ENCODE data around the gene MRPS26.
"Not testable (repeated sequence)": the region's sequence is repeated elsewhere in the genome, so short reads cannot be mapped to it uniquely, and the experiment has no call there.

Gene MRPS26

DNA sequence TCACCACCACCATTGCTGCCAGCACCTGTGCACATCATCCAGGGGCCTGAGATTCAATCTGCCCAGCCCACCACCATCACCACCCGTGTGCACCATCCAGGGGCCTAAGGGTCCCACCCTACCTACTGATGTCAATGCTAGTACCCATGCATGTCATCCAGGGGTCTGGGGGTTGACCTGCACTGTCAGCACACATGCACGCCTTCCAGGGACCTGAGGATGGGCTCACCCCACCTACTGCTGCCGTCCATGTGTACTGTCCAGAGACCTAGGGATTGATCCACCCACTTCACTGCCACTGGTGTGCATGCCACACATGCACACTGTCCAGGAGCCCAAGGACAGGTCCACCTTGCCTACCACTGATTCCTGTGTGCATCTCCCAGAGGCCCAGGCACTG is 13.6 kb downstream of the MRPS26 start:
- Mint-ChIP-seq H3K9me3 (no peaks in the 10 kb centered on the region), H3K4me3 (no peak overlapping the region), H3K36me3 (no peaks in the 10 kb centered on the region), H3K4me1 (peaks cover 9% of the 10 kb centered on the region), H3K27me3 (peaks cover 9% of the 10 kb centered on the region), H3K27ac (no peak overlapping the region)
- no peak for ATAC-seq

DNA sequence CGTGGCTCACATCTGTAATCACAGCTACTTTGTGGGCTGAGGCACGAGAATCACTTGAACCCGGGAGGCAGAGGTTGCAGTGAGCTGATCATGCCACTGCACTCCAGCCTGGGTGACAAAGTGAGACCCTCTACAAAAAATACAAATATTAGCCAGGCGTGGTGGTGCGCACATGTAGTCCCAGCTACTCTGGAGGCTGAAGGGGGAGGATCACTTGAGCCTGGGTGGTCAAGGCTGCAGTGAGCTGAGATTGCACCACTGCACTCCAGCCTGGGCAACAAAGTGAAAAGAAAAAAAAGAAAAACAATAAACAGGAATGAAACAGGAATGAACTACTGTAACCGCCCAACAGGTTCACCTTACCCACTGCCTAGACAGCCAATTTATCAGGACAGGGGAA is 18.3 kb downstream of the MRPS26 start:
- not testable (repeated sequence) for H3K4me3 Mint-ChIP-seq, ATAC-seq, H3K9me3 Mint-ChIP-seq, H3K27me3 Mint-ChIP-seq, H3K27ac Mint-ChIP-seq, H3K36me3 Mint-ChIP-seq
- peaks cover 29% of the 10 kb centered on the region for H3K4me1 Mint-ChIP-seq

DNA sequence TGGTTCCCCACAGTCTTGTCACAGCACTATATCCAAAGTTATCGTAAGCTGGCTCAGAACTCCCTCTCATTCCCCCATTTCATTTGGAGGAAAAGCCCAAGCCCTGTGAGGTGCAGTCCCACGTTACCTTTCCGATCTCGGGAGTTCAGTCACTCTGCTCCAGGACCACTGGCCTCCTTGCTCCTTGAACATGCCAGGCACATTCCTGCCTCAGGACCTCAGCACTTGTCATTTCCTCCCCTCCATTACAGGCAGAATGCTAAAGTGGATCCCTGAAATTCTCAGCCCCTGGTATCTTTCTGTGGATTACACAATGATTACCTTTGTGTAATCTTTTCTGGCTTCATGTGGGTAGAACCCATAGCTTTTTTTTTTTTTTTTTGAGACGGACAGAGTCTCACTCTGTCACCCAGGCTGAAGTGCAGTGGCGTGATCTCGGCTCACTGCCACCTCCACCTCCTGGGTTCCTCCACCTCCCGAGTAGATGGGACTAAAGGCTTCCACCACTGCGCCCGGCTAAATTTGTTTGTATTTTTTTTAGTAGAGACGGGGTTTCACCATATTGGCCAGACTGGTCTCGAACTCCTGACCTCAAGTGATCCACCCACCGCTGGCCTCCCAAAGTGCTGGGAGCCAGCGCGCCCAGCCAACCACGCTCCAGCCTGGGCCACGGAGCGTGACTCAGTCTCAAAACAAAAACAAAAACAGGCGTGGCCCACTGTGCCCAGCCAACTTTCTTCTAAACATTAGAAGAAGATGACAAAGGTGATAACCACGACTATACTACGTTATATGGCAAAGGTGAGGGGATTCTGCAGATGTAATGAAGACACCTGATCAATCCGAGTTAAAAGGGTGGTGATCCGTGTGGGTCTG is 21.5 kb downstream of the MRPS26 start:
- Mint-ChIP-seq H3K27ac (peak overlapping the region; percentile 54), H3K4me3 (no peak overlapping the region), H3K4me1 (peaks cover 39% of the 10 kb centered on the region), H3K36me3 (no peaks in the 10 kb centered on the region), H3K27me3 (no peaks in the 10 kb centered on the region), H3K9me3 (no peaks in the 10 kb centered on the region)
- ATAC-seq = no peak

DNA sequence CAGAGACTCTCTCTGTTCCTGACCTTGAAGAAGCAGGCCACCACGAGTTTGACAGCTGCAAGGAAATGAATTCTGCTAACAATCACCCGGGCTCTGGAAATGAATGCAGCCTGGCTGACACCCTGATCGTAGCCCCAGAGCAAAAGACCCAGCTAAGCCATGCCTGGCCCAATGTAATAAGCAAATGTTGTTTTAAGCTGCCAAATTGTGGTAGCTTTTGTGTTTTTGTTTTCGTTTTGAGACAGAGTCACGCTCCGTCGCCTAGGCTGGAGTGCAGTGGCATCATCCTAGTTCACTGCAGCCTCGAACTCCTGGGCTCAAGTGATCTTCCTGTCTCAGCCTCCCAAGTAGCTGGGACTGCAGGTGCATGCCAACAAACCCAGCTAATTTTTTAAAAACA is 22.2 kb downstream of the MRPS26 start:
- ATAC-seq = peak; percentile 39
- no peaks in the 10 kb centered on the region for H3K27me3 Mint-ChIP-seq
- no peaks in the 10 kb centered on the region for H3K36me3 Mint-ChIP-seq
- no peak overlapping the region for H3K4me3 Mint-ChIP-seq
- peak overlapping the region; percentile 54 for H3K27ac Mint-ChIP-seq
- H3K4me1 Mint-ChIP-seq = peaks cover 41% of the 10 kb centered on the region
- H3K9me3 Mint-ChIP-seq = no peaks in the 10 kb centered on the region

DNA sequence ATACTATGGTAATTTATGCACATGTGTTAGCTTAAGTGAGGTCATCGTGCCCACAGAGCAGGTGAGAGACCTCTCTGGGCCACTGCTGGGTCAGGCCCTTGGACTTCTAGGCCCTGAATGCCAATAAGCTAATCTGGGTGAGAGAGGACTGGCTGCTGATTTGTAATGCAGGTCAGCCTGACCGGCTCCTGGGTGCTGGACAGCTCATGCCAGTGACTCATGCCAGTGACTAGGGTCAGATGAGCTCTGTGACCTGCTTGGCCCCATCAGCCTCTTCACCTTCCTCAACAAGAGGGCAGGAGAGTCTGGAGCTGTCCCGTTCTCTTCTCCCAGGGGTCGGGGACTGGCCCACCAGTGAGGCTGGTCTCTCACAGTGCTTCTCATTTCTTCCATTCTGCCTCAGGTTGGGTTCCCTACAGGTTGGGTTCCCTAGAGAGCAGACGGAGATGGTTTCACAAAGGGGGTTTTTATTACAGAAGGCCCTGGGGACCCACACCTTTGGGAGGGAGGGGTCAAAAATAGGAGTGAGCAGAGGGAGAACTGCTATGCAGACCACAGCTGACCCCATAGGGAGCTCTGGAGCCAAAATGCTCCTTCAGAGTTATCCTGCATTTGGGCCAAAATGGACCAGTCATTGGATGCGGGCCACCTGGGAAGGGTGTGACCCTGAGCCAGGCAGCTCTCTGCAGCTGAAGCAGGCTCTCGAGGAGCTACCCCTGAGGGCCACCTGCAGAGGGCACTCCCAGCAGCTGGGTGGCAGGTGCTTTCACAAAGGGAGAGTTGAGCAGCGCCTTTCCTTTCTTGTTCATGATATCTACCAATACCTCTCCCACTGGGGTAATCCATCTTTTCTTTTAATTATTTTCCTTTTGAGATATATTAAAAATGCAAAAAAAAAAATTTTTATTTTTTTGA is 23.4 kb downstream of the MRPS26 start:
- Mint-ChIP-seq H3K27me3 (no peaks in the 10 kb centered on the region), H3K4me1 (peaks cover 41% of the 10 kb centered on the region), H3K4me3 (no peak overlapping the region), H3K9me3 (no peaks in the 10 kb centered on the region), H3K36me3 (no peaks in the 10 kb centered on the region), H3K27ac (peak overlapping the region; percentile 39)
- ATAC-seq = no peak

DNA sequence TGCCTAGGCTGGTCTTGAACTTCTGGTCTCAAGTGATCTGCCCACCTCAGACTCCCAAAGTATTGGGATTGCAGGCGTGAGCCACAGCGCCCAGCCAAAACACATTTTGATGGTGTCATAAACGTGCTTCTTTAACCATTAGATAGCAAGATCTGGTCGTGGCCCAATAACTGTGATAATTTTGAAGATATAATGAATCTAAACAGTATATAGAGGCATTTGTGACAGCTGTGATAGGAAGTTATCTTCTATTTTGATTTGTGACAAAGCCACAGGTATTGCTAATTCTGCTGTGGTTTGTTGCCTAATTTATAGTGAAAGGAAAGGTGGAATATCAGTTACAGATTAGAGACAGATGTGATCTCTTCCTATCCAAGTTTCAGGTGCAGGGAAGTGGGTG is 24.9 kb downstream of the MRPS26 start:
- no peaks in the 10 kb centered on the region for H3K9me3 Mint-ChIP-seq
- ATAC-seq = no peak
- H3K4me1 Mint-ChIP-seq = peaks cover 46% of the 10 kb centered on the region
- H3K36me3 Mint-ChIP-seq = no peaks in the 10 kb centered on the region
- peak overlapping the region; percentile 79 for H3K4me3 Mint-ChIP-seq
- H3K27me3 Mint-ChIP-seq = no peaks in the 10 kb centered on the region
- no peak overlapping the region for H3K27ac Mint-ChIP-seq

DNA sequence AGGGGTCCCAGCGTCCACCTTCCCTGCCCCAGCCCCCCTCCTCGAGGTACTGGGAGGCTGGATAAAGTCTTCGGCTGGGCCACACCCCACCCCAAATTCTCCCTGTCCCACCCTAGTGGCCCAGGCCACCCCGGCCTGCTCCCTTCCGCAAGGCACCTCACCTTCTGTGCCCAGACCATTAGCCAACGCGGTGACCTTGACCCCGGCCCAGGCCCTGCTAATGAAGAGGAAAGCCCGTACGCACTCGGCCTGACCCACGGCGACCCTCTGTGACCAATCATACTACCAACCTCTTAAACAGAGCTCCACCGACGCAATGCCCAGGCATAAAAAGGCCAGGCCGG is 25.4 kb downstream of the MRPS26 start:
- ATAC-seq = no peak
- Mint-ChIP-seq H3K27me3 (no peaks in the 10 kb centered on the region), H3K4me1 (peaks cover 46% of the 10 kb centered on the region), H3K36me3 (no peaks in the 10 kb centered on the region), H3K9me3 (no peaks in the 10 kb centered on the region), H3K4me3 (peak overlapping the region; percentile 79), H3K27ac (no peak overlapping the region)

DNA sequence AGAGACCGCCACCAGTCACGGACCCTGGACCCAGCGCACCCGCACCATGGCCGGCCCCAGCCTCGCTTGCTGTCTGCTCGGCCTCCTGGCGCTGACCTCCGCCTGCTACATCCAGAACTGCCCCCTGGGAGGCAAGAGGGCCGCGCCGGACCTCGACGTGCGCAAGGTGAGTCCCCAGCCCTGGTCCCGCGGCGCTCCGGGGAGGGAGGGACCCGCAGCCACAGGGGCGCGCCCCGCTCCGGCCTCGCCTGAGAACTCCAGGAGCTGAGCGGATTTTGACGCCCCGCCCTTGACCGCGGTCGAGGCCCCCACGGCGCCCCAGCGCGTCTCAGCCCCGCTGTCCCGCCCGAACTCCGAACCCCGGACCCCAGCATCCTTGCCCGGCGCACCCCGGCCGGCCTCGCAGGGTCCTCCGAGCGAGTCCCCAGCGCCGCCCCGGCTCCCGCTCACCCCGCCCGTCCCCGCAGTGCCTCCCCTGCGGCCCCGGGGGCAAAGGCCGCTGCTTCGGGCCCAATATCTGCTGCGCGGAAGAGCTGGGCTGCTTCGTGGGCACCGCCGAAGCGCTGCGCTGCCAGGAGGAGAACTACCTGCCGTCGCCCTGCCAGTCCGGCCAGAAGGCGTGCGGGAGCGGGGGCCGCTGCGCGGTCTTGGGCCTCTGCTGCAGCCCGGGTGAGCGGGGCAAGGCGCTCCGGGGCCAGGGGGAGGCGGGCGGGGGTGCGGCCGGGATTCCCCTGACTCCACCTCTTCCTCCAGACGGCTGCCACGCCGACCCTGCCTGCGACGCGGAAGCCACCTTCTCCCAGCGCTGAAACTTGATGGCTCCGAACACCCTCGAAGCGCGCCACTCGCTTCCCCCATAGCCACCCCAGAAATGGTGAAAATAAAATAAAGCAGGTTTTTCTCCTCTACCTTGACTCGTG is 26.0 kb downstream of the MRPS26 start, which contains the start of gene OXT:
Gene OXT (plus strand): TSS at position 11 of the 920 bp plus-strand sequence. CDS start 36 bp downstream, at position 47.
- H3K4me1 Mint-ChIP-seq = peaks cover 46% of the 10 kb centered on the region
- no peaks in the 10 kb centered on the region for H3K9me3 Mint-ChIP-seq
- H3K27ac Mint-ChIP-seq = peak within 1 kb of the TSS; percentile 76
- H3K4me3 Mint-ChIP-seq = peak within 1 kb of the TSS; percentile 79
- H3K27me3 Mint-ChIP-seq = no peaks in the 10 kb centered on the region
- no peaks in the 10 kb centered on the region for H3K36me3 Mint-ChIP-seq
- peak; percentile 76 for ATAC-seq

DNA sequence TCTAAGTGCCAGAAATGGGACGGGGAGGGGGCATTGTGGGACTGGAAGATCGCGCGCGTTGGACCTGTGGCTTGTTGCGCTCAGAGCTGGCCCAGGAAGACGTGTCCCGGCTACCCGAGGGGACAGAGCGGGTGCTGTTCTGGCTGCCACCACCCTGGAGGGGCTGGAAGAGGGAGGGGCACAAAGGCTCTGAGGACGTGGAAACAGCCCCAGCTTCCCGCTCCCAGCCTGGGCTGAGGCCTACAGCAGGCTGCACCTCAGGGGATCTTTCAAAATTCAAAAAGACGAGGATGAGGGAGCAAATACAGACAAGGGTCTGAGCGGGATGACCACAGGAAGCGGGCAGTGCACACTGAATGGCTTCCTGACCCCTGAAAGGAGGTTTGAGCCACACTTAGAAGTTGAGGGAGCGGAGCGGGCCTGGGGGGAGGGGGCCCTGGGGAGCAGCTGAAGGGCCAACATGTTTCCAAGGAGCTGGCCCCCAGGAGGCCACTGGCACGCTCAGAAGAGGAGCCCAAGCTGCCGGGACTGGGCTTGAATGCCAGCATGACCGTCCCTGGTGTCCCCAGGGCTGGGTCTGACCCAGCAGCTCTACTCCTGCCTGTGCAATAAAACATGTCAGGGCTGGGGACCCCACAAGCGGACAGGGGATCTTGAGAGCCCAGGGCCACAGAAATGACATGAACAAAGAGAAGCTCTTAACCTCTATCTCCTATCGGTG is 26.8 kb downstream of the MRPS26 start:
- peak overlapping the region; percentile 76 for H3K27ac Mint-ChIP-seq
- no peaks in the 10 kb centered on the region for H3K9me3 Mint-ChIP-seq
- peak overlapping the region; percentile 79 for H3K4me3 Mint-ChIP-seq
- ATAC-seq = no peak
- no peaks in the 10 kb centered on the region for H3K27me3 Mint-ChIP-seq
- no peaks in the 10 kb centered on the region for H3K36me3 Mint-ChIP-seq
- peaks cover 39% of the 10 kb centered on the region for H3K4me1 Mint-ChIP-seq

DNA sequence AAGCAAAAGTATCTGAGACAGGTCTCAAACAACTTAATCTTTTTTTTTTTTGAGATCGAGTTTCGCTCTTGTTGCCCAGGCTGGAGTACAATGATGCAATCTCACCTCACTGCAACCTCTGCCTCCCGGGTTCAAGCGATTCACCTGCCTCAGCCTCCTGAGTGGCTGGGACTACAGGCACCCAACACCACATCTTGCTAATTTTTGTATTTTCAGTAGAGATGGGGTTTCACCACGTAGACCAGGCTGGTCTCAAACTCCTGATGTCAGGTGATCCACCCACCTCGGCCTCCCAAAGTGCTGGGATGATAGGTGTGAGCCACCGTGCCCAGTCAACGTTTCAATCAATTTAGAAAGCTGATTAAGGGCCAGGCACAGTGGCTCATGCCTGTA is 27.4 kb downstream of the MRPS26 start:
- not testable (repeated sequence) for H3K9me3 Mint-ChIP-seq, H3K36me3 Mint-ChIP-seq, ATAC-seq, H3K4me3 Mint-ChIP-seq, H3K27me3 Mint-ChIP-seq, H3K27ac Mint-ChIP-seq
- H3K4me1 Mint-ChIP-seq = peaks cover 34% of the 10 kb centered on the region

DNA sequence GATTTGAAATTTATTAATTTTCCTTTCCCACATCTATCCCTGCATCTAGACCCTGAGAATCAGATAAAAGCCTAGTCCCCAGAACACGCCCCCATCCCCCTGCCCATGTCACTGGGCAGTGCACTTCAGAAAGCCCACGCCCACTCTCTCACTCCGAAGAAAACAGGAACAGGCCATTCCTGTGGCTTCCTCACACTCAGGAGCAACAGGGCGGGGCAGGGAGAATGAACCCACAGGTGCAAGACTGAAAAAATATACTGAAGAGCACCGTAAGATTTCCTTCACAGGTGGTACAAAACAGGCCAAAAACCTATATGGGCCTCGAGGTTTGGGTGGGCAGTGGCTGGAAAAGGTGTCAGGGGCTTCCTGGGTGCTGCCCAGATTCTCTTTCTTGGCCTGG is 29.0 kb downstream of the MRPS26 start:
- no peaks in the 10 kb centered on the region for H3K36me3 Mint-ChIP-seq
- no peaks in the 10 kb centered on the region for H3K9me3 Mint-ChIP-seq
- ATAC-seq = no peak
- peaks cover 21% of the 10 kb centered on the region for H3K4me1 Mint-ChIP-seq
- no peak overlapping the region for H3K27ac Mint-ChIP-seq
- H3K4me3 Mint-ChIP-seq = no peak overlapping the region
- H3K27me3 Mint-ChIP-seq = peaks cover 13% of the 10 kb centered on the region

DNA sequence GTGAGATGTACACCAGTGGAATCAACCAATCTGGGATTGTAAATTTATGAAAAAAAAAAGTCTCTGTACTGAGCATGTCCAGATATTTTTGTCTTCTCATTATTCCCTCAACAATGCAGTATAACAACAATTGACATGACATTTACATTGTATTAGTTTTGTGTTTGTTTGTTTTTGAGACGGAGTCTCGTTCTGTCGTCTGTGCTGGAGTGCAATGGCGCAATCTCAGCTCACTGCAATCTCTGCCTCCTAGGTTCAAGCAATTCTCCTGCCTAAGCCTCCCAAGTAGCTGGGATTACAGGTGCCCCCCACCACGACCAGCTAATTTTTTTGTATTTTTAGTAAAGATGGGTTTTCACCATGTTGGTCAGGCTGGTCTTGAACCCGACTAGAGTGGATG is 29.5 kb downstream of the MRPS26 start:
- H3K9me3 Mint-ChIP-seq, H3K27ac Mint-ChIP-seq, ATAC-seq, H3K4me3 Mint-ChIP-seq, H3K36me3 Mint-ChIP-seq: not testable (repeated sequence)
- Mint-ChIP-seq H3K4me1 (peaks cover 21% of the 10 kb centered on the region), H3K27me3 (peaks cover 18% of the 10 kb centered on the region)

DNA sequence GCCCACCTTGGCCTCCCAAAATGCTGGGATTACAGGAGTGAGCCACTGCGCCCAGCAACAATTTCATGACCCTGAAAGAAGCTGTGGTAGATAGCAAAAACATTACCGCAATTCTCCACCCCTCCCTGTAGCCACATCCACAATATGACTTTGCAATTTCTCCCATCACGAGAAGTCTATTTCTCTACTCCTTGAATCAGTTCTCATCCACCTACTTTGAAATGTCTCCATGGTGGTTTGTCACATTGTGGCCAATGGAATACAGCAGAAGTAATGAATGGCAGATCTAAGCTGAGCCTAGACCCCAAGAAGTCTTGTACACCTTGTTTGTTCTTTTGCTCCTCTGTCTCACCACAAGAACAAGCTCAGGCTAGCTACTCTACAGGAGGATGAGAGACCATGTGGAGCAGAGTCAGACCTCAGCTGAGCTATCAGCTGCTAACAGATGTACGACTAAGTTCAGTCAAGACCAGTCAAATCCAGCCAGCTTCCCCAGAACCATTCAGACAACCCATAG is 31.8 kb downstream of the MRPS26 start:
- H3K36me3 Mint-ChIP-seq = no peaks in the 10 kb centered on the region
- no peak overlapping the region for H3K4me3 Mint-ChIP-seq
- no peak for ATAC-seq
- no peaks in the 10 kb centered on the region for H3K9me3 Mint-ChIP-seq
- H3K4me1 Mint-ChIP-seq = peaks cover 5% of the 10 kb centered on the region
- H3K27me3 Mint-ChIP-seq = peaks cover 40% of the 10 kb centered on the region
- no peak overlapping the region for H3K27ac Mint-ChIP-seq

DNA sequence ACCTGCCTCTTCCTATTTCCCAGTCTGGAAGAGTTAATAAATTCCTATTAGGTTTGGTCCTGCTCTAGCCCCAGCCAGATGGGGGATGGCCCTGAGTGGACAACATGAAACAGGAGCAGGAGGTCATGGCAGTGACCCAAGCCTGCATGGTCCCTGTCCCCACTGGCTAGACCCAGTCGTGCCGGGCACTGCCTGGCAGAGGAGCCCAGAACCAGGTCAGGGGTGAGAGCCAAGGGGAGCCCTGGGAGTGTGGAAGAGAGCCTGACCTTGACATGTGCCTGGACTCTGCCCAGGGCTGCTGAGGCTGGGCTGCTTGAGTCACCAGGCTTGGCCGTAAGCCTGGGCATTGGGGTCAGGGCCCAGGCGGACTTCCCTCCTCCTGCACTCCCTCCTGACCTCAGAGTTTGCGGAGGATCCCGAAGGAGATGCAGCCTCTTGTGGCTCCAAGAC is 35.1 kb downstream of the MRPS26 start:
- no peaks in the 10 kb centered on the region for H3K9me3 Mint-ChIP-seq
- no peak overlapping the region for H3K27ac Mint-ChIP-seq
- H3K4me3 Mint-ChIP-seq = peak overlapping the region; percentile 15
- peaks cover 13% of the 10 kb centered on the region for H3K4me1 Mint-ChIP-seq
- peaks cover 68% of the 10 kb centered on the region for H3K27me3 Mint-ChIP-seq
- H3K36me3 Mint-ChIP-seq = no peaks in the 10 kb centered on the region
- ATAC-seq = no peak
